Heart left ventricle (tissue), 13 donors: ENCODE results near the gene PARD3.

Source experiments
- CTCF ChIP-seq, 12 donors: fragments of 200-600 bp; sonication (generic) in 4 of 12; IDR thresholded peaks; one replicate each; pipeline versions ENCODE4 v1.5.0 to v1.8.0; 2018 to 2022; ENCODE audit warnings: antibody characterized with exemption in 12 of 12, mild to moderate bottlenecking in 5 of 12
- POLR2A ChIP-seq, 2 donors: fragments of 450-650 bp; IDR thresholded peaks; one replicate each; pipeline ENCODE4 v1.6.1; 2017; ENCODE audit warnings: antibody characterized with exemption in 2 of 2, mild to moderate bottlenecking in 2 of 2, moderate library complexity in 2 of 2
- donor health status: ischemic (EF 13 %, LVEDD 7.1; RV severe dilation, severe dysfunction).
- donor health status: DM: no; HTN: yes; CAD: no.
- donor health status: DM: no; HTN: no; CAD: no.
- donor health status: ischemic (EF 25% LVEDD 6.9; RV normal size, moderate dysfunction).
- donor health status: ischemic (EF 25% LVEDD 5.7; RV mildly dilated, moderate dysfunction).
- donor health status: ischemic (EF 35%, LVEDD 5.7; RV mildly dilated, moderate dysfunction).
- donor health status: nonischemic (EF 11% LVEDD 7.7; RV severe dilation, severe dysfunction).
- donor health status: DM: yes; HTN: yes; CAD: no.
- donor health status: PGD.
- donor health status: ischemic (EF 29% LVEDD 5.4; RV normal size, mild dysfunction).
- donor health status: nonischemic (EF 23%, LVEDD 6.1; RV moderate dilation, normal function).

- TF ChIP-seq POLR2A (IDR thresholded peaks at IDR 0.05) (no peak), CTCF (IDR thresholded peaks at IDR 0.05) (no peak)
Observed at GRCh38 chr10:34240039-34240438, 575.1 kb downstream of the PARD3 start.
